Measurements from ENCODE around the gene DRAP1. TPM values are rescaled to one million over a fixed set of nuclear protein-coding genes. Genes with fewer than 3 reads are reported as not detected.
A peak's percentile ranks its signal among the peaks of the same experiment; 100 is the strongest.

DRAP1 gene
- total and polyA plus RNA-seq, 11 donors: 76.5 to 180 (median 104) TPM

- ATAC-seq (no peak), DNase-seq (no peak)
- no peak overlapping the region for H3K4me3 ChIP-seq
- no peaks in the 10 kb centered on the region for H3K9me3 ChIP-seq
- H3K36me3 ChIP-seq: peaks cover 0 to 9% (median 0%) of the 10 kb centered on the region in 9 donors
- TF ChIP-seq CTCF (IDR thresholded peaks at IDR 0.05): no peak
- no peak for TF ChIP-seq POLR2A (IDR thresholded peaks at IDR 0.05)
- H3K4me1 ChIP-seq: peaks cover 10 to 49% (median 44%) of the 10 kb centered on the region in 12 donors
- H3K27ac ChIP-seq: no peak overlapping the region
- no peaks in the 10 kb centered on the region for H3K27me3 ChIP-seq
- intact Hi-C loops (cut with DNase I): no loop called here
- WGBS, 4 donors: 67 to 79% (median 70%) methylated on average over 4 of the region's 4 CpGs
These were observed 6.4 kb upstream of the DRAP1 start for GRCh38 chr11:65912845-65913244.

- intact Hi-C loops (cut with DNase I): loop anchor here in 1 of 10 donors (5.0 kb wide), 1 partner anchor 47 kb away; the partner anchor contains the start of gene SART1
- H3K9me3 ChIP-seq: no peaks in the 10 kb centered on the region
- H3K27me3 ChIP-seq: no peaks in the 10 kb centered on the region
- WGBS, 4 donors: 63 to 70% (median 69%) methylated on average over 10 of the region's 10 CpGs
- DNase-seq: no peak
- peak overlapping the region in 6 of 12 donors; percentile 6 to 33 (median 13) for H3K4me3 ChIP-seq
- H3K4me1 ChIP-seq: peaks cover 13 to 59% (median 52%) of the 10 kb centered on the region in 12 donors
- no peak for ATAC-seq
- no peak for TF ChIP-seq CTCF (IDR thresholded peaks at IDR 0.05)
- peaks cover 0 to 9% (median 0%) of the 10 kb centered on the region in 9 donors for H3K36me3 ChIP-seq
- peak overlapping the region; percentile 34 to 98 (median 82) for H3K27ac ChIP-seq
These were observed 4.0 kb upstream of the DRAP1 start for GRCh38 chr11:65915101-65915820.

- ATAC-seq: peak; percentile 29 to 64 (median 56)
- Histone ChIP-seq H3K4me3 (peak overlapping the region in 6 of 12 donors; percentile 6 to 33 (median 13)), H3K27ac (peak overlapping the region; percentile 34 to 98 (median 82)), H3K9me3 (no peaks in the 10 kb centered on the region), H3K36me3 (peaks cover 0 to 9% (median 0%) of the 10 kb centered on the region in 9 donors), H3K27me3 (no peaks in the 10 kb centered on the region), H3K4me1 (peaks cover 16 to 65% (median 58%) of the 10 kb centered on the region in 12 donors)
- DNase-seq: peak; percentile 72 to 93 (median 83)
- no peak for TF ChIP-seq POLR2A (IDR thresholded peaks at IDR 0.05)
- TF ChIP-seq CTCF (IDR thresholded peaks at IDR 0.05): no peak
- WGBS, 4 donors: 15 to 30% (median 20%) methylated on average over 6 to 13 of the region's 13 CpGs
- intact Hi-C loops (cut with DNase I): loop anchor here in 1 of 10 donors (5.0 kb wide), 1 partner anchor 46 kb away; the partner anchor contains the start of gene SART1
These were observed 3.4 kb upstream of the DRAP1 start for GRCh38 chr11:65915821-65916251.

GRCh38 chr11:65916391-65916790 lies 2.8 kb upstream of the DRAP1 start:
- ATAC-seq (no peak), DNase-seq (no peak)
- Histone ChIP-seq H3K4me3 (peak overlapping the region in 4 of 12 donors; percentile 4 to 33 (median 12)), H3K27me3 (no peaks in the 10 kb centered on the region), H3K4me1 (peaks cover 16 to 66% (median 56%) of the 10 kb centered on the region in 12 donors), H3K27ac (peak overlapping the region in 11 of 12 donors; percentile 34 to 98 (median 84)), H3K9me3 (no peaks in the 10 kb centered on the region), H3K36me3 (peaks cover 0 to 9% (median 0%) of the 10 kb centered on the region in 9 donors)
- intact Hi-C loops (cut with DNase I): loop anchor here in 1 of 10 donors (5.0 kb wide), 1 partner anchor 46 kb away; the partner anchor contains the start of gene SART1
- WGBS, 4 donors: 67 to 79% (median 76%) methylated on average over 6 to 7 of the region's 7 CpGs
- TF ChIP-seq POLR2A (IDR thresholded peaks at IDR 0.05) (no peak), CTCF (IDR thresholded peaks at IDR 0.05) (no peak)
